Neural progenitor cell (in vitro differentiated cells): ENCODE data around the gene CAMKMT.

ENCODE experiments used
- CTCF ChIP-seq: fragments of 200-600 bp; sonication (generic); IDR thresholded peaks from 2 replicates; pipeline ENCODE4 v1.5.1; 2017; ENCODE audit warnings: antibody characterized with exemption, mild to moderate bottlenecking
- EZH2 ChIP-seq: fragments of 200-600 bp; sonication (generic); IDR thresholded peaks from 2 replicates; pipeline ENCODE4 v1.6.1; 2017; ENCODE audit warnings: antibody characterized with exemption, mild to moderate bottlenecking, moderate library complexity
- EZH2phosphoT487 ChIP-seq: fragments of 200-600 bp; sonication (generic); IDR thresholded peaks from 2 replicates; pipeline ENCODE4 v1.6.1; 2017; ENCODE audit warnings: antibody characterized with exemption

GRCh38 chr2:44550561-44550960, 188.8 kb downstream of the CAMKMT start:
- no peak for TF ChIP-seq CTCF
- TF ChIP-seq EZH2phosphoT487 = no peak
- TF ChIP-seq EZH2 = no peak
